Memory B cell (primary cell): ENCODE data around the gene EARS2.

ENCODE experiments used
- ATAC-seq: fragments of 150-1000 bp; cut with Tn5 transposase; 2 replicates; pipeline ENCODE4 v1.10.0; 2021; ENCODE audit warnings: low read depth, mild to moderate bottlenecking, moderate library complexity
- DNase-seq, 2 donors: peaks; one replicate each; pipeline ENCODE4 v3.0.0; 2022; ENCODE audit warnings: low spot score in 2 of 2
- H3K27ac Mint-ChIP-seq: one replicate; pipeline ENCODE4 v1.8.0; 2022; ENCODE audit warnings: mild to moderate bottlenecking, moderate library complexity, mixed read lengths
- H3K27me3 Mint-ChIP-seq: one replicate; pipeline ENCODE4 v1.8.0; 2022; ENCODE audit warnings: mixed read lengths
- H3K36me3 Mint-ChIP-seq: one replicate; pipeline ENCODE4 v1.8.0; 2022; ENCODE audit warnings: mild to moderate bottlenecking, mixed read lengths
- H3K4me1 Mint-ChIP-seq: one replicate; pipeline ENCODE4 v1.8.0; 2022; ENCODE audit warnings: mixed read lengths
- H3K4me3 Mint-ChIP-seq: one replicate; pipeline ENCODE4 v1.8.0; 2022; ENCODE audit warnings: mild to moderate bottlenecking, moderate library complexity, mixed read lengths
- H3K9me3 Mint-ChIP-seq: one replicate; pipeline ENCODE4 v1.8.0; 2022; ENCODE audit warnings: mixed read lengths

Gene EARS2

GRCh38 chr16:23578101-23578830 lies 21.1 kb upstream of the EARS2 start:
- Mint-ChIP-seq H3K4me1 (no peaks in the 10 kb centered on the region), H3K36me3 (peaks cover 17% of the 10 kb centered on the region), H3K27ac (no peak overlapping the region), H3K4me3 (no peak overlapping the region), H3K9me3 (no peaks in the 10 kb centered on the region), H3K27me3 (no peaks in the 10 kb centered on the region)
- DNase-seq, result no peak
- no peak for ATAC-seq

DNA sequence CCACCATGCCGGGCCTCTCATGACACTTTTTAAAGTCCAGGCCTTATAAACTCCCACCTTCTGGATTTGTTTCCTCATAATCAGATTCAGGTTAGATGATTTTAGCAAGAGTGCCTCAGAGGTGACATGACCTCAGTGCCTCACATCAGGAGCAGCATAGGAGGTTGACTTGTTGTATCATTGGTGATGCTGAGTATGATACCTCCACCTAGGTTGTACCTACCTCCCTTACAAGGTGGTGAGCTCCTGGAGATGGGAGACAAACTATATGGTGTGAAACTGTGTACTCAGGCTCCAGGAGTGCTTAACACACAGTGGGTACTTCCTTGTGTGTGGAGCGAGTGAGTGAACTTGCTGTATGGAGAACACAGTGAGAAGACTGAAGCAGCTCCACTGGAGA lies 20.3 kb upstream of the EARS2 start:
- Mint-ChIP-seq H3K4me1 (no peaks in the 10 kb centered on the region), H3K9me3 (no peaks in the 10 kb centered on the region), H3K27ac (no peak overlapping the region), H3K27me3 (no peaks in the 10 kb centered on the region), H3K36me3 (peaks cover 16% of the 10 kb centered on the region), H3K4me3 (no peak overlapping the region)
- DNase-seq, result no peak
- no peak for ATAC-seq

GRCh38 chr16:23575834-23576233 lies 18.7 kb upstream of the EARS2 start:
- Mint-ChIP-seq H3K4me1 (peaks cover 10% of the 10 kb centered on the region), H3K27ac (peak overlapping the region; percentile 31), H3K4me3 (no peak overlapping the region), H3K27me3 (no peaks in the 10 kb centered on the region), H3K36me3 (peaks cover 14% of the 10 kb centered on the region), H3K9me3 (no peaks in the 10 kb centered on the region)
- DNase-seq (no peak), ATAC-seq (no peak)

DNA sequence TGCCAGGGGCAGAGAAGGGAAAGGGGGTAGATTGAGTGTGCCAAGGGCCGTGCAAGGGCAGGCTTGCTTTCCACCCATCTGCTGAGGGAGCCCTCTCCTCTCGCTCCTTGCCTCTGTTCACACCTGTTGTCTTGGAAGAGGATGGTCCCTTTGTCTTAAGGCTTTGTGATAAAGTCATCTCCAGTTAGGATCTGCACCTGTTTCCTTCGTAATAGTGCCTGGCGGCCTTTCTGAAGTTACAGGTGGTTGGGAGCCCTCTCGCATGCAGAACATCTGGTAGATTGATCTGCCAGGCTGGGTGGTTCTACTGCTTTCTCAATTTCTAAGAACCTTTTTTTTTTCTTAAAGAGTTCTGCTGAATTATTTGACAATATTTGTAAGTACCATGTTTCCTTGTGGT lies 16.7 kb upstream of the EARS2 start:
- Mint-ChIP-seq H3K27ac (no peak overlapping the region), H3K36me3 (peaks cover 4% of the 10 kb centered on the region), H3K4me1 (peaks cover 17% of the 10 kb centered on the region), H3K4me3 (no peak overlapping the region), H3K27me3 (no peaks in the 10 kb centered on the region), H3K9me3 (no peaks in the 10 kb centered on the region)
- DNase-seq, result no peak
- no peak for ATAC-seq

DNA sequence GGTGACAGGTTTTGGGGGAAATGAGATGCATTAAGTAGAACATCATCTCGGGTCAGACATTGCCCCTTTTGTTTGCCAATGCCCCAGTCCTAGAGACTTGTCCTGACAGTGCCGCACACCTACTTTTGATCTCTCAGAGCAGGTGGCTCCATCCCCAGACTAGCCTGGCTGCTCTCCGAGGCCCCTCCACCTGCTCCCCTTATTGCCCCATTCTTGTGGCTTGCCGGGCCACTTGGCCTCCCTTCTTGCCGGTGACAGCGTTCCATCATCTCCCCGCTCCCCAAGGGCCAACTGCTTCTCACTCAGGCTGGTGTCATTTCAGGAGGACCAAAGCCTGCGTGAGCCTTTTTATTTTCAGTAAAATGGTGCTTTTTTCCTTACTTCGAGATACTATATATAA lies 15.2 kb upstream of the EARS2 start:
- H3K27me3 Mint-ChIP-seq, result no peaks in the 10 kb centered on the region
- H3K4me3 Mint-ChIP-seq, result no peak overlapping the region
- H3K4me1 Mint-ChIP-seq, result peaks cover 17% of the 10 kb centered on the region
- DNase-seq (no peak), ATAC-seq (no peak)
- H3K36me3 Mint-ChIP-seq, result peaks cover 5% of the 10 kb centered on the region
- no peaks in the 10 kb centered on the region for H3K9me3 Mint-ChIP-seq
- H3K27ac Mint-ChIP-seq, result peak overlapping the region; percentile 90

DNA sequence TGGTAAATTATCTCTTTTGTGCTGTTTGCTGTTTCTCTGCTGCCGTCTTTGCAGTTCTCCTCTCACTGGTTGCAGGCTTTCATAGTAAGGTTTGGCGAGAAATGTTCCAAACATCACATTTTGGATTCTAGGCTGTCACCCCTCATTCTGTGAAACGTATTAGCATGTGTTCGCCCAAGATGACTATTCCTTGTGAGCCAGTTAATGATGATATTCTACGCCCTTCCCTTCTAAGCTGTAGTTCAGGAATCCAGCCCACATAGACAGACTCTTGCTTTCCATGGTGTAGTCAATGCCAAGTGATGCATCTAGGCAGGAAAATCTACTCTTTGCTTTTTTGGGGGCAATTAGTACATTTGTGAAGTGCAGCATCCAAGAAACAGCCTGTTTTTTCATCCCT lies 14.7 kb upstream of the EARS2 start:
- H3K27ac Mint-ChIP-seq, result peak overlapping the region; percentile 90
- DNase-seq (no peak), ATAC-seq (no peak)
- H3K27me3 Mint-ChIP-seq, result no peaks in the 10 kb centered on the region
- no peak overlapping the region for H3K4me3 Mint-ChIP-seq
- H3K4me1 Mint-ChIP-seq, result peaks cover 17% of the 10 kb centered on the region
- no peaks in the 10 kb centered on the region for H3K9me3 Mint-ChIP-seq
- peaks cover 9% of the 10 kb centered on the region for H3K36me3 Mint-ChIP-seq

GRCh38 chr16:23570992-23571632 lies 14.0 kb upstream of the EARS2 start:
- Mint-ChIP-seq H3K9me3 (no peaks in the 10 kb centered on the region), H3K4me3 (peak overlapping the region; percentile 21), H3K4me1 (peaks cover 17% of the 10 kb centered on the region), H3K27me3 (no peaks in the 10 kb centered on the region), H3K36me3 (peaks cover 12% of the 10 kb centered on the region), H3K27ac (peak overlapping the region; percentile 90)
- DNase-seq (peak in 1 of 2 donors; percentile 40), ATAC-seq (peak; percentile 97)

DNA sequence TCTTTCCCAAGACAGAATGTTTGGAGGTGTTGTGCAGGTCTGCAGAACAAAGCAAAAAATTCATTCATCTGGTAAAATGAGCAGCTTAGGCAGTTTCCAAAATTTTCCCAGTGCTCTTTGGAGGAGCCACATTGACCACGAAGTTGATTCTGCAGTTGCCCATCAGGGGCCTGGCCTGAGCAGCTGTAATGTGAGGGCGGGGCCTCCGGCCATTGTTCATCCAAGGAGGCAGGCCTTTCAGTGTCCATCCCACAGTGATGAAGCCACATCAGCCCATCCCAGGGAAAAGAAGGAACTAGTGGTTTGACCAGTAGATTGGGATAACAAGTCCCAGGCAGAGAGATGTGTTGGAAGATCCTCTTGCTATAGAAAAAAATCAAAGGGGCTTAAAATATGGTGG lies 10.5 kb upstream of the EARS2 start:
- no peak overlapping the region for H3K4me3 Mint-ChIP-seq
- no peaks in the 10 kb centered on the region for H3K27me3 Mint-ChIP-seq
- no peak overlapping the region for H3K27ac Mint-ChIP-seq
- ATAC-seq (no peak), DNase-seq (no peak)
- H3K9me3 Mint-ChIP-seq, result no peaks in the 10 kb centered on the region
- peaks cover 21% of the 10 kb centered on the region for H3K4me1 Mint-ChIP-seq
- peaks cover 27% of the 10 kb centered on the region for H3K36me3 Mint-ChIP-seq

- no peak for ATAC-seq
- Mint-ChIP-seq H3K36me3 (peaks cover 34% of the 10 kb centered on the region), H3K4me1 (peaks cover 17% of the 10 kb centered on the region), H3K27me3 (no peaks in the 10 kb centered on the region), H3K27ac (no peak overlapping the region), H3K4me3 (no peak overlapping the region), H3K9me3 (no peaks in the 10 kb centered on the region)
- DNase-seq, result no peak
These were observed 9.6 kb upstream of the EARS2 start for GRCh38 chr16:23566724-23567123.

DNA sequence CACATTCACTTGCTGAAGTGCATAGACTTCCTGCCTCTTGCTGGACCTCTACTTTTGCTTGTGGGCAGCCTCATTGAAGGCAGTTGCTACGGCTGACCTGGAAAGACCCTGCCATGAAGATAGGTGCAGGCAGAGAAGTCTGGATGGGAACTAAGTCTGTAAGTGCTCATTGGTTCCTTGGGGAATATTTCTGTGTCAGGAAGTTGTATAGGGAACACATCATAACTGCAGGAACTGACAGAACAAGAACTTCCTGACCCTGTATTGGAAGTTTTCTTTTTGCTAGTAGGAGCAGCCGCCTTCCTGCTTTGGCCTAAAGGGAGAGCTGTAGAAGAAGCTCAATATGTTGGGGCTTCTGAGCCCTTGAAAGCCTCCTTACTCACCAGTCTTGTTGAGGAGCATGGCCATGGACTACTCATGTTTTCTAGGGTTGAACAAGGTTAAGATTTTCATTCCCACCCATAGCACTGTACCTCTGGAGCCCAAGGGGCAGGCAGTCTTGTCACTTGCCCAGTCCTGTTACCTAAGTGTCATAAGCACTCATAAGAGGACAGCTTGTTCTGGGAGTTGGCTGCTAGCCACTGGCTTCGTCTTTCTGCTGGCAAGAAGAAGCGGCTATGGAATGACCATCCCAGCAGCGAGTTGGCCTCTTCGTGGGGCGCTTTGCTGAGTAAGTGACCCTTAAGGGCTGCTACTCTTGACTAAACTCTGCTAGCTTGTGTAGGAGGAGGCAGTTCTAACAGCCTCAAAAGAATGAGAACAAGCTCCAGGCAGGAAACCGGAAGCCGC lies 7.6 kb upstream of the EARS2 start:
- no peak for ATAC-seq
- Mint-ChIP-seq H3K36me3 (peaks cover 36% of the 10 kb centered on the region), H3K9me3 (no peaks in the 10 kb centered on the region), H3K4me3 (no peak overlapping the region), H3K27ac (no peak overlapping the region), H3K4me1 (peaks cover 7% of the 10 kb centered on the region), H3K27me3 (no peaks in the 10 kb centered on the region)
- DNase-seq, result no peak

- ATAC-seq (no peak), DNase-seq (no peak)
- Mint-ChIP-seq H3K27ac (no peak overlapping the region), H3K27me3 (no peaks in the 10 kb centered on the region), H3K9me3 (no peaks in the 10 kb centered on the region), H3K36me3 (peaks cover 33% of the 10 kb centered on the region), H3K4me3 (no peak overlapping the region), H3K4me1 (peaks cover 4% of the 10 kb centered on the region)
These were observed 6.0 kb upstream of the EARS2 start for GRCh38 chr16:23563186-23563585.

DNA sequence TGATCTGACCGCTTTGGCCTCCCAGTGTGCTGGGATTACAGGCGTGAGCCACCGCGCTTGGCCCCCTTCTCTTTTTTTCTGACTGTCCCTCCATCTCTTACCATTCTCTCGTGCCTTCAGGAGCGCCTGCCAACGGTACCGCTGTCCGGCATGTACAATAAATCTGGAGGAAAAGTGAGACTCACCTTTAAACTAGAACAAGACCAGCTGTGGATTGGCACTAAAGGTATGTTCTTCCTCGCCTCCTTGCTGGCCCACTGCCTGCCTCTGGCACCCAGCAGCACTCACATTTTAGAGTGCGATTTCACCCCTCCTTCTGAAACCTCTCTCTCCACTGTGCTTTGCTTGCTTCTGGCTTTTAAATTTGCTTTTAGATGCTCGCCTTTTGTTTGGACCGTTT lies 5.4 kb upstream of the EARS2 start:
- ATAC-seq (no peak), DNase-seq (no peak)
- Mint-ChIP-seq H3K4me1 (peaks cover 4% of the 10 kb centered on the region), H3K9me3 (no peaks in the 10 kb centered on the region), H3K36me3 (peaks cover 31% of the 10 kb centered on the region), H3K27ac (no peak overlapping the region), H3K27me3 (no peaks in the 10 kb centered on the region), H3K4me3 (no peak overlapping the region)

GRCh38 chr16:23561586-23561985 lies 4.4 kb upstream of the EARS2 start:
- H3K9me3 Mint-ChIP-seq, result no peaks in the 10 kb centered on the region
- peaks cover 6% of the 10 kb centered on the region for H3K4me1 Mint-ChIP-seq
- no peak overlapping the region for H3K4me3 Mint-ChIP-seq
- peaks cover 24% of the 10 kb centered on the region for H3K36me3 Mint-ChIP-seq
- no peak overlapping the region for H3K27ac Mint-ChIP-seq
- H3K27me3 Mint-ChIP-seq, result no peaks in the 10 kb centered on the region
- ATAC-seq (no peak), DNase-seq (no peak)
